ENCODE measurements around the gene MXRA8.

The MXRA8 gene

GRCh38 chr1:1341549-1342021 lies 16.8 kb downstream of the MXRA8 start:
- no peak for TF ChIP-seq MAX (IDR thresholded peaks at IDR 0.05; ENCODE audit: low read depth, low read length)
- no peak for TF ChIP-seq POLR2A (IDR thresholded peaks at IDR 0.05; ENCODE audit: extremely low read depth, insufficient read length)
- TF ChIP-seq MYC (IDR thresholded peaks at IDR 0.05; ENCODE audit: low read depth, low read length) = no peak
- no peak for TF ChIP-seq CTCF (IDR thresholded peaks at IDR 0.05; ENCODE audit: low read depth, low read length)
- no peak overlapping the region for H3K4me3 ChIP-seq (ENCODE audit: low read depth, low read length)
- no peak for DNase-seq (ENCODE audit: low read depth)

- no peak for TF ChIP-seq MYC (IDR thresholded peaks at IDR 0.05; ENCODE audit: low read depth, low read length)
- no peak for TF ChIP-seq POLR2A (IDR thresholded peaks at IDR 0.05; ENCODE audit: extremely low read depth, insufficient read length)
- no peak for TF ChIP-seq CTCF (IDR thresholded peaks at IDR 0.05; ENCODE audit: low read depth, low read length)
- no peak for TF ChIP-seq MAX (IDR thresholded peaks at IDR 0.05; ENCODE audit: low read depth, low read length)
- no peak overlapping the region for H3K4me3 ChIP-seq (ENCODE audit: low read depth, low read length)
Observed at GRCh38 chr1:1340791-1341548, 17.4 kb downstream of the MXRA8 start.

GRCh38 chr1:1340185-1340584 lies 18.2 kb downstream of the MXRA8 start:
- no peak for DNase-seq (ENCODE audit: low read depth)
- no peak for TF ChIP-seq MYC (IDR thresholded peaks at IDR 0.05; ENCODE audit: low read depth, low read length)
- no peak for TF ChIP-seq CTCF (IDR thresholded peaks at IDR 0.05; ENCODE audit: low read depth, low read length)
- TF ChIP-seq POLR2A (IDR thresholded peaks at IDR 0.05; ENCODE audit: extremely low read depth, insufficient read length) = no peak
- no peak for TF ChIP-seq MAX (IDR thresholded peaks at IDR 0.05; ENCODE audit: low read depth, low read length)
- H3K4me3 ChIP-seq (ENCODE audit: low read depth, low read length) = no peak overlapping the region

More at GRCh38 chr1:1340791-1341548, 17.4 kb downstream of the MXRA8 start:
- DNase-seq (ENCODE audit: low read depth) = no peak

GRCh38 chr1:1338278-1338677 lies 20.1 kb downstream of the MXRA8 start:
- no peak overlapping the region for H3K4me3 ChIP-seq (ENCODE audit: low read depth, low read length)
- DNase-seq (ENCODE audit: low read depth) = no peak
- no peak for TF ChIP-seq MYC (IDR thresholded peaks at IDR 0.05; ENCODE audit: low read depth, low read length)
- TF ChIP-seq POLR2A (IDR thresholded peaks at IDR 0.05; ENCODE audit: extremely low read depth, insufficient read length) = no peak
- no peak for TF ChIP-seq MAX (IDR thresholded peaks at IDR 0.05; ENCODE audit: low read depth, low read length)
- TF ChIP-seq CTCF (IDR thresholded peaks at IDR 0.05; ENCODE audit: low read depth, low read length) = no peak

- no peak overlapping the region for H3K4me3 ChIP-seq (ENCODE audit: low read depth, low read length)
- DNase-seq (ENCODE audit: low read depth) = no peak
- TF ChIP-seq MAX (IDR thresholded peaks at IDR 0.05; ENCODE audit: low read depth, low read length) = no peak
- no peak for TF ChIP-seq CTCF (IDR thresholded peaks at IDR 0.05; ENCODE audit: low read depth, low read length)
- TF ChIP-seq MYC (IDR thresholded peaks at IDR 0.05; ENCODE audit: low read depth, low read length) = no peak
- TF ChIP-seq POLR2A (IDR thresholded peaks at IDR 0.05; ENCODE audit: extremely low read depth, insufficient read length) = no peak
Observed at GRCh38 chr1:1337793-1338147, 20.6 kb downstream of the MXRA8 start.
